ENCODE results near the gene IP6K2. TPM values are rescaled to one million over a fixed set of nuclear protein-coding genes. Genes with fewer than 3 reads are reported as not detected.

IP6K2 gene
- total and polyA plus RNA-seq, 2 of the 13 experiments (the other 11 are each of a cell fraction or from before 2014, with no cell fraction given) = 85.5 to 112 TPM

DNA sequence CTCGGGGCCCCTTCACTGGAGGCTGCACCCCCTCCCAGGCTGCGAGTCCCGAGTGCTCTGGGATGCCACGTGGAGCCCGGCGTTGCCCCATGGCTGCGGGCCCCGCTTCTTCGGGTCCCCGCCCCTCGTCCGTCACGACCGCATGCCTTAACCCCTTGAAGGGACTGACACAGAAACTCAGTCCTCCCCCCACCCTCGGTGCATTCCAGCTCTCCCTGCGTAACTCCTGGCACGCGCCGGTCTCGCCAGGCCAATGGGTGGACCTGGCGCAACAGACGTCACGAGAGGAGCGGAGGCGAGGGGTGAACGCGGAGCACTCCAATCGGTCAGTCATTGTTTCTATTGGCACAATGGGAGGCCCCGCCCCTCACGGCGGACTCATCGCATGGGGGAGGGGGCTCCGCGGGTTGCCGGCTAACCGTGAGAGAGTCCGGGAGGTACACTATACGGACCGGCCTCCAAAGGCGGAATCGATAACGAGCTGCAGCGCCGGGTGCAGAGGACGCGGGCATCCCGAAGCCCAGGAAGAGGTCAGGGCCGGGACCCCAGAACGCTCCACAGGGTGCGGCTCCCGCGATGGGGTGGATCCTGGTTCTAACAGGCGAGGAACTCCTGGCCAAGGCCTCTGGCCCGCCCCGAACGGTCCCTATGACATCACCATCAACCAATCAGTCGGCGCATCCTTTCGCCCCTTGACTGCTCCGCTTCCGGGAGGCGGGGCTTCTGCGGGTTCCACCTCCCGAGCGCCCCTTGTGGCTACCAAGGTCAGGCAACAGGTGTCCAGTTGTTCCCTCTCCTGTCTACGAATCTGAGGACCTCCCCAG lies 53.3 kb downstream of the IP6K2 start (continued):
- TF ChIP-seq, protein P1, sequence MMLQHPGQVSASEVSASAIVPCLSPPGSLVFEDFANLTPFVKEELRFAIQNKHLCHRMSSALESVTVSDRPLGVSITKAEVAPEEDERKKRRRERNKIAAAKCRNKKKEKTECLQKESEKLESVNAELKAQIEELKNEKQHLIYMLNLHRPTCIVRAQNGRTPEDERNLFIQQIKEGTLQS (CRISPR knock-in tag; IDR thresholded peaks at IDR 0.05) = no peak
- TF ChIP-seq SSRP1 (CRISPR knock-in tag; IDR thresholded peaks at IDR 0.05) (no peak), PCBP2 (optimal IDR thresholded peaks at IDR 0.05; ENCODE audit: low read depth, low read length, poor library complexity, severe bottlenecking) (no peak), CCDC6 (CRISPR knock-in tag; IDR thresholded peaks at IDR 0.05) (no peak; the same call in 1 of the 2 replicates), TCF7 (IDR thresholded peaks at IDR 0.05; ENCODE audit: low read depth) (no peak), ZNF737 (CRISPR knock-in tag; IDR thresholded peaks at IDR 0.05; ENCODE audit: borderline replicate concordance) (no peak), GZF1 (CRISPR knock-in tag; IDR thresholded peaks at IDR 0.05) (peak; percentile 62; the same call in 1 of the 2 replicates), ZBTB49 (CRISPR knock-in tag; IDR thresholded peaks at IDR 0.05; ENCODE audit: borderline replicate concordance) (no peak), KAT7 (CRISPR knock-in tag; IDR thresholded peaks at IDR 0.05; ENCODE audit: borderline replicate concordance) (no peak), GABPA (IDR thresholded peaks at IDR 0.05; ENCODE audit: low read depth, low read length) (no peak), GABPA (CRISPR knock-in tag; IDR thresholded peaks at IDR 0.05; ENCODE audit: low read depth) (peak; percentile 81), ZNF83 (CRISPR knock-in tag; IDR thresholded peaks at IDR 0.05; ENCODE audit: borderline replicate concordance) (0 out of 2 replicates have a peak, but pooled peaks have one; percentile 27), GABPB1 (CRISPR knock-in tag; IDR thresholded peaks at IDR 0.05) (peak; percentile 83), SNAPC5 (CRISPR knock-in tag; IDR thresholded peaks at IDR 0.05; ENCODE audit: borderline replicate concordance) (no peak), NFATC3 (CRISPR knock-in tag; IDR thresholded peaks at IDR 0.05) (peak; percentile 24; the same call in 1 of the 2 replicates), ZNF703 (CRISPR knock-in tag; IDR thresholded peaks at IDR 0.05; ENCODE audit: borderline replicate concordance) (no peak)
- TF ChIP-seq, protein P2, sequence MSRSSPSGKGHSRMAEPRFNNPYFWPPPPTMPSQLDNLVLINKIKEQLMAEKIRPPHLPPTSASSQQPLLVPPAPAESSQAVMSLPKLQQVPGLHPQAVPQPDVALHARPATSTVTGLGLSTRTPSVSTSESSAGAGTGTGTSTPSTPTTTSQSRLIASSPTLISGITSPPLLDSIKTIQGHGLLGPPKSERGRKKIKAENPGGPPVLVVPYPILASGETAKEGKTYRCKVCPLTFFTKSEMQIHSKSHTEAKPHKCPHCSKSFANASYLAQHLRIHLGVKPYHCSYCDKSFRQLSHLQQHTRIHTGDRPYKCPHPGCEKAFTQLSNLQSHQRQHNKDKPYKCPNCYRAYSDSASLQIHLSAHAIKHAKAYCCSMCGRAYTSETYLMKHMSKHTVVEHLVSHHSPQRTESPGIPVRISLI (CRISPR knock-in tag; IDR thresholded peaks at IDR 0.05; ENCODE audit: borderline replicate concordance) = 0 out of 2 replicates have a peak, but pooled peaks have one; percentile 17
- TF ChIP-seq, protein P3, sequence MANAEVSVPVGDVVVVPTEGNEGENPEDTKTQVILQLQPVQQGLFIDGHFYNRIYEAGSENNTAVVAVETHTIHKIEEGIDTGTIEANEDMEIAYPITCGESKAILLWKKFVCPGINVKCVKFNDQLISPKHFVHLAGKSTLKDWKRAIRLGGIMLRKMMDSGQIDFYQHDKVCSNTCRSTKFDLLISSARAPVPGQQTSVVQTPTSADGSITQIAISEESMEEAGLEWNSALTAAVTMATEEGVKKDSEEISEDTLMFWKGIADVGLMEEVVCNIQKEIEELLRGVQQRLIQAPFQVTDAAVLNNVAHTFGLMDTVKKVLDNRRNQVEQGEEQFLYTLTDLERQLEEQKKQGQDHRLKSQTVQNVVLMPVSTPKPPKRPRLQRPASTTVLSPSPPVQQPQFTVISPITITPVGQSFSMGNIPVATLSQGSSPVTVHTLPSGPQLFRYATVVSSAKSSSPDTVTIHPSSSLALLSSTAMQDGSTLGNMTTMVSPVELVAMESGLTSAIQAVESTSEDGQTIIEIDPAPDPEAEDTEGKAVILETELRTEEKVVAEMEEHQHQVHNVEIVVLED (CRISPR knock-in tag; IDR thresholded peaks at IDR 0.05; ENCODE audit: borderline replicate concordance) = peak; percentile 66; the same call in 1 of the 2 replicates
- TF ChIP-seq, protein P4, sequence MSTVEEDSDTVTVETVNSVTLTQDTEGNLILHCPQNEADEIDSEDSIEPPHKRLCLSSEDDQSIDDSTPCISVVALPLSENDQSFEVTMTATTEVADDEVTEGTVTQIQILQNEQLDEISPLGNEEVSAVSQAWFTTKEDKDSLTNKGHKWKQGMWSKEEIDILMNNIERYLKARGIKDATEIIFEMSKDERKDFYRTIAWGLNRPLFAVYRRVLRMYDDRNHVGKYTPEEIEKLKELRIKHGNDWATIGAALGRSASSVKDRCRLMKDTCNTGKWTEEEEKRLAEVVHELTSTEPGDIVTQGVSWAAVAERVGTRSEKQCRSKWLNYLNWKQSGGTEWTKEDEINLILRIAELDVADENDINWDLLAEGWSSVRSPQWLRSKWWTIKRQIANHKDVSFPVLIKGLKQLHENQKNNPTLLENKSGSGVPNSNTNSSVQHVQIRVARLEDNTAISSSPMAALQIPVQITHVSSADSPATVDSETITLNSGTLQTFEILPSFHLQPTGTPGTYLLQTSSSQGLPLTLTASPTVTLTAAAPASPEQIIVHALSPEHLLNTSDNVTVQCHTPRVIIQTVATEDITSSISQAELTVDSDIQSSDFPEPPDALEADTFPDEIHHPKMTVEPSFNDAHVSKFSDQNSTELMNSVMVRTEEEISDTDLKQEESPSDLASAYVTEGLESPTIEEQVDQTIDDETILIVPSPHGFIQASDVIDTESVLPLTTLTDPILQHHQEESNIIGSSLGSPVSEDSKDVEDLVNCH (CRISPR knock-in tag; IDR thresholded peaks at IDR 0.05) = no peak
- TF ChIP-seq, protein P5, sequence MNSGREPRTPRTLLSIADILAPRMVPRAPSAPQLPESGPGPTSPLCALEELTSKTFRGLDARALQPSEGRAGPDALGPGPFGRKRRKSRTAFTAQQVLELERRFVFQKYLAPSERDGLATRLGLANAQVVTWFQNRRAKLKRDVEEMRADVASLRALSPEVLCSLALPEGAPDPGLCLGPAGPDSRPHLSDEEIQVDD (CRISPR knock-in tag; IDR thresholded peaks at IDR 0.05; ENCODE audit: borderline replicate concordance) = no peak

Data from HepG2 (cell line).